Endothelial cell of umbilical vein (primary cell): ENCODE results near the gene ECSIT. TPM values are rescaled to one million over a fixed set of nuclear protein-coding genes. Genes with fewer than 3 reads are reported as not detected.

Experiments
- BruUV-seq: library from RNA; stranded (reverse); fragments of 400-500 nt; replicated peaks from 2 replicates; lab custom pipeline; 2021; lab: Mats Ljungman, UMichigan
- CTCF ChIA-PET: fragments of 300-600, 350-600 bp; sonication (Branson Sonifier 250); formaldehyde crosslinking; loops from one replicate; lab custom pipeline; 2021; ENCODE audit warnings: antibody characterized with exemption, inconsistent platforms; lab: Charles Lee
- POLR2A ChIA-PET: fragments of 300-600, 350-600 bp; sonication (Branson Sonifier 250); formaldehyde crosslinking; loops from one replicate; lab custom pipeline; 2021; ENCODE audit warnings: antibody characterized with exemption, inconsistent platforms; lab: Charles Lee
- DNase-seq: peaks from one replicate; pipeline ENCODE4 v3.0.0-alpha.2; 2011; ENCODE audit warnings: low read depth, low spot score
- FAIRE-seq: peaks from 2 replicates; lab custom pipeline; 2011; peaks lifted over from hg19 to GRCh38; lab: Jason Lieb, UNC
- H2AFZ ChIP-seq: 2 replicates; pipeline ENCODE4 v1.6.0; 2012; ENCODE audit warnings: low read depth, low read length, control low read depth, inconsistent platforms
- H3K27ac ChIP-seq: 2 replicates; pipeline ENCODE4 v1.5.1; 2011; ENCODE audit warnings: low read depth, mild to moderate bottlenecking, control low read depth, low read length, moderate library complexity; ENCODE audit not compliant: insufficient read depth
- H3K27me3 ChIP-seq, 2 experiments: 2 replicates each; pipeline versions ENCODE4 v1.6.0 to v1.6.1; 2011; ENCODE audit warnings: low read length in 2 of 2, mixed read lengths in 1 of 2; ENCODE audit not compliant: control insufficient read depth in 2 of 2, insufficient read depth in 2 of 2
- H3K36me3 ChIP-seq, 2 experiments: 2 replicates in 1 of 2; 3 replicates in 1 of 2; pipeline ENCODE4 v1.5.1; 2011; ENCODE audit warnings: low read length in 2 of 2, mild to moderate bottlenecking in 1 of 2, moderate library complexity in 1 of 2; ENCODE audit not compliant: control insufficient read depth in 2 of 2, insufficient read depth in 2 of 2; ENCODE audit errors: extremely low read depth in 1 of 2
- H3K4me1 ChIP-seq: 3 replicates; pipeline ENCODE4 v1.5.1; 2011; ENCODE audit warnings: mild to moderate bottlenecking, low read length; ENCODE audit not compliant: control insufficient read depth, insufficient read depth; ENCODE audit errors: extremely low read depth
- H3K4me2 ChIP-seq: 2 replicates; pipeline ENCODE4 v1.6.1; 2011; ENCODE audit warnings: low read length, control low read depth, mixed read lengths; ENCODE audit not compliant: insufficient read depth
- H3K4me3 ChIP-seq, 3 experiments: fragments of 200-600 bp in 1 of 3; sonication (generic), shearing (Covaris generic) in 1 of 3; replicated peaks in 1 of 3; 2 replicates each; pipeline ENCODE4 v1.5.1; 2011 to 2016; ENCODE audit warnings: control low read depth in 3 of 3, low read length in 3 of 3, mild to moderate bottlenecking in 2 of 3, inconsistent platforms in 1 of 3, low read depth in 1 of 3, moderate library complexity in 1 of 3; ENCODE audit not compliant: insufficient read depth in 1 of 3
- H3K79me2 ChIP-seq: 2 replicates; pipeline ENCODE4 v1.6.0; 2012; ENCODE audit warnings: low read length, inconsistent platforms; ENCODE audit not compliant: control insufficient read depth, insufficient read depth
- H3K9ac ChIP-seq: replicated peaks from 2 replicates; pipeline ENCODE3; 2011; ENCODE audit warnings: low read length, control low read depth; ENCODE audit not compliant: insufficient read depth; ENCODE audit errors: extremely low read depth
- H3K9me1 ChIP-seq: replicated peaks from 3 replicates; pipeline ENCODE4 v1.6.0; 2011; ENCODE audit warnings: mild to moderate bottlenecking, low read length; ENCODE audit not compliant: control insufficient read depth, insufficient read depth; ENCODE audit errors: extremely low read depth
- H3K9me3 ChIP-seq: replicated peaks from 2 replicates; pipeline ENCODE4 v1.5.1; 2012; ENCODE audit warnings: low read length, inconsistent platforms; ENCODE audit not compliant: control insufficient read depth, insufficient read depth
- H4K20me1 ChIP-seq: replicated peaks from 2 replicates; pipeline ENCODE3; 2011; ENCODE audit warnings: mild to moderate bottlenecking, low read length; ENCODE audit not compliant: control insufficient read depth, insufficient read depth; ENCODE audit errors: extremely low read depth
- EZH2 ChIP-seq: IDR thresholded peaks from 2 replicates; pipeline ENCODE4 v1.6.1; 2012; ENCODE audit warnings: borderline replicate concordance, low read depth, mild to moderate bottlenecking, moderate library complexity, low read length, inconsistent platforms; ENCODE audit not compliant: severe bottlenecking
- FOS ChIP-seq: IDR thresholded peaks from 2 replicates; pipeline ENCODE4 v1.6.1; 2011; ENCODE audit warnings: mild to moderate bottlenecking, low read length, moderate library complexity, borderline replicate concordance; ENCODE audit not compliant: insufficient read depth
- GATA2 ChIP-seq: IDR thresholded peaks from 2 replicates; pipeline ENCODE4 v1.7.0; 2011; ENCODE audit warnings: low read depth, mild to moderate bottlenecking, moderate library complexity, mixed read lengths, low read length; ENCODE audit not compliant: insufficient read length, insufficient read depth
- JUN ChIP-seq: IDR thresholded peaks from 2 replicates; pipeline ENCODE4 v1.6.1; 2011; ENCODE audit warnings: borderline replicate concordance, low read depth; ENCODE audit not compliant: insufficient read length, insufficient read depth
- MYC ChIP-seq: IDR thresholded peaks from one replicate; pipeline ENCODE4 v1.6.1; 2011; ENCODE audit warnings: mild to moderate bottlenecking, low read depth, low read length
- POLR2A ChIP-seq: IDR thresholded peaks from 2 replicates; pipeline ENCODE4 v1.6.1; 2012; ENCODE audit warnings: low read depth, mild to moderate bottlenecking, control low read depth, low read length
- POLR2AphosphoS5 ChIP-seq: IDR thresholded peaks from 2 replicates; pipeline ENCODE4 v1.6.1; 2012; ENCODE audit warnings: low read depth, mild to moderate bottlenecking, control low read depth, low read length, moderate library complexity; ENCODE audit not compliant: insufficient read depth
- dilution Hi-C: fragments of 300-500 bp; cut with MboI; formaldehyde crosslinking; loops from one replicate; pipeline ENCODE4 v1.15.0; 2019; ENCODE audit warnings: low sequenced_read_pairs; ENCODE audit not compliant: extremely low pct_ligation_motif_present
- intact Hi-C: fragments of 100-400 bp; cut with micrococcal nuclease; formaldehyde crosslinking; loops from one replicate; pipeline ENCODE4 v1.10.0; 2022
- polyA plus RNA-seq, 4 experiments: library from polyadenylated mRNA; depleted of rRNA in 3 of 4; stranded (reverse) in 3 of 4; unstranded in 1 of 4; fragments of >200 nt; gene quantifications; 2 replicates each; pipeline versions ENCODE4 v1.2.1 to v1.2.3, GENCODE V29; 2011 to 2012; ENCODE audit warnings: missing spikeins in 1 of 4
- total RNA-seq: library from RNA; stranded (reverse); gene quantifications from 2 replicates; pipeline ENCODE4 v1.2.3, GENCODE V29; 2021
- TF ChIP-seq, protein P1 (sequence below): IDR thresholded peaks from 2 replicates; pipeline ENCODE4 v1.6.1; 2011; ENCODE audit not compliant: insufficient read depth, insufficient read length
- TF ChIP-seq, protein P2 (sequence below), 2 donors: IDR thresholded peaks; 1 replicate in 1 of 2; 2 replicates in 1 of 2; pipeline ENCODE4 v1.5.1; 2011; ENCODE audit warnings: low read length in 2 of 2, mild to moderate bottlenecking in 2 of 2, moderate library complexity in 2 of 2, control low read depth in 1 of 2, inconsistent platforms in 1 of 2, low read depth in 1 of 2; ENCODE audit not compliant: insufficient read depth in 1 of 2; ENCODE audit errors: extremely low read depth in 1 of 2

Gene ECSIT
- total and polyA plus RNA-seq, 2 donors (not counting 3 experiments of a cell fraction or from before 2014, with no cell fraction given): 32.4 to 47.2 TPM

DNA sequence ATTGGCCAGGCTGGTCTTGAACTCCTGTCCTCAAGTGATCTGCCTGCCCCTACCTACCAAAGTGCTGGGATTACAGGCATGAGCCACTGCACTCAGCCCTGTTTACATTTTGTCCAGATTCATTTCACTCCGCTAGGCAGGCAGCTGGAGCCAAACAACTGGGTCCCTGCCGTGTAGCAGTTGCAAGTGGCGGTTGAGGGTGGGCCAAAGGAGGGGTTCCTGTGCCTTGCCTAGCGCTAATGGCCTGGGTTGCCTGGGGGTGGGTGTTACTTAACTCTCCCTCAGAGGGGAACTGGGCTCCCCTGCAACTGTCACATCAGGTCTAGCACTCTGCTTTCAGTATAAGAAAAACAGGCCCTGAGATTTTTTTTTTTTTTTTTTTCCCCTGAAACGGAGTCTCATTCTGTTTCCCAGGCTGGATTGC is 41.1 kb upstream of the ECSIT start:
- dilution Hi-C loops: no loop called here
- no peak overlapping the region for H3K9ac ChIP-seq
- H3K4me3 ChIP-seq: no peak overlapping the region
- FAIRE-seq (no peak), DNase-seq (no peak)
- BruUV-seq: no TSS peak
- no peaks in the 10 kb centered on the region for H3K9me1 ChIP-seq
- H3K79me2 ChIP-seq: no peaks in the 10 kb centered on the region
- H3K4me2 ChIP-seq: no peak overlapping the region
- no peaks in the 10 kb centered on the region for H3K36me3 ChIP-seq
- H3K27ac ChIP-seq: no peak overlapping the region
- no peak overlapping the region for H2AFZ ChIP-seq
- H3K27me3 ChIP-seq: no peaks in the 10 kb centered on the region
- no peak for TF ChIP-seq EZH2
- no peak for TF ChIP-seq GATA2
- no peak for TF ChIP-seq POLR2A
- TF ChIP-seq FOS: no peak
- TF ChIP-seq, protein P1, sequence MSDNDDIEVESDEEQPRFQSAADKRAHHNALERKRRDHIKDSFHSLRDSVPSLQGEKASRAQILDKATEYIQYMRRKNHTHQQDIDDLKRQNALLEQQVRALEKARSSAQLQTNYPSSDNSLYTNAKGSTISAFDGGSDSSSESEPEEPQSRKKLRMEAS: no peak
- TF ChIP-seq JUN: no peak
- no peak for TF ChIP-seq MYC
- TF ChIP-seq POLR2AphosphoS5: no peak
- TF ChIP-seq, protein P2, sequence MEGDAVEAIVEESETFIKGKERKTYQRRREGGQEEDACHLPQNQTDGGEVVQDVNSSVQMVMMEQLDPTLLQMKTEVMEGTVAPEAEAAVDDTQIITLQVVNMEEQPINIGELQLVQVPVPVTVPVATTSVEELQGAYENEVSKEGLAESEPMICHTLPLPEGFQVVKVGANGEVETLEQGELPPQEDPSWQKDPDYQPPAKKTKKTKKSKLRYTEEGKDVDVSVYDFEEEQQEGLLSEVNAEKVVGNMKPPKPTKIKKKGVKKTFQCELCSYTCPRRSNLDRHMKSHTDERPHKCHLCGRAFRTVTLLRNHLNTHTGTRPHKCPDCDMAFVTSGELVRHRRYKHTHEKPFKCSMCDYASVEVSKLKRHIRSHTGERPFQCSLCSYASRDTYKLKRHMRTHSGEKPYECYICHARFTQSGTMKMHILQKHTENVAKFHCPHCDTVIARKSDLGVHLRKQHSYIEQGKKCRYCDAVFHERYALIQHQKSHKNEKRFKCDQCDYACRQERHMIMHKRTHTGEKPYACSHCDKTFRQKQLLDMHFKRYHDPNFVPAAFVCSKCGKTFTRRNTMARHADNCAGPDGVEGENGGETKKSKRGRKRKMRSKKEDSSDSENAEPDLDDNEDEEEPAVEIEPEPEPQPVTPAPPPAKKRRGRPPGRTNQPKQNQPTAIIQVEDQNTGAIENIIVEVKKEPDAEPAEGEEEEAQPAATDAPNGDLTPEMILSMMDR (IDR thresholded peaks at IDR 0.05; ENCODE audit: extremely low read depth in 1 of 2, insufficient read depth in 1 of 2, low read depth in 1 of 2, low read length in 2 of 2): no peak
- CTCF ChIA-PET: no interaction called here
- no peaks in the 10 kb centered on the region for H4K20me1 ChIP-seq
- no peaks in the 10 kb centered on the region for H3K4me1 ChIP-seq
- H3K9me3 ChIP-seq: no peaks in the 10 kb centered on the region
- intact Hi-C loops: no loop called here
- POLR2A ChIA-PET: interaction anchor here (0.7 kb wide), 1 partner anchor 54 kb away, joined by 3 read pairs; no protein-coding TSS in a partner anchor
